ENCODE measurements around the gene PLAGL2. TPM values are rescaled to one million over a fixed set of nuclear protein-coding genes. Genes with fewer than 3 reads are reported as not detected.

The PLAGL2 gene
- total RNA-seq, 1 donor from 2014 or later = 59.3 TPM

DNA sequence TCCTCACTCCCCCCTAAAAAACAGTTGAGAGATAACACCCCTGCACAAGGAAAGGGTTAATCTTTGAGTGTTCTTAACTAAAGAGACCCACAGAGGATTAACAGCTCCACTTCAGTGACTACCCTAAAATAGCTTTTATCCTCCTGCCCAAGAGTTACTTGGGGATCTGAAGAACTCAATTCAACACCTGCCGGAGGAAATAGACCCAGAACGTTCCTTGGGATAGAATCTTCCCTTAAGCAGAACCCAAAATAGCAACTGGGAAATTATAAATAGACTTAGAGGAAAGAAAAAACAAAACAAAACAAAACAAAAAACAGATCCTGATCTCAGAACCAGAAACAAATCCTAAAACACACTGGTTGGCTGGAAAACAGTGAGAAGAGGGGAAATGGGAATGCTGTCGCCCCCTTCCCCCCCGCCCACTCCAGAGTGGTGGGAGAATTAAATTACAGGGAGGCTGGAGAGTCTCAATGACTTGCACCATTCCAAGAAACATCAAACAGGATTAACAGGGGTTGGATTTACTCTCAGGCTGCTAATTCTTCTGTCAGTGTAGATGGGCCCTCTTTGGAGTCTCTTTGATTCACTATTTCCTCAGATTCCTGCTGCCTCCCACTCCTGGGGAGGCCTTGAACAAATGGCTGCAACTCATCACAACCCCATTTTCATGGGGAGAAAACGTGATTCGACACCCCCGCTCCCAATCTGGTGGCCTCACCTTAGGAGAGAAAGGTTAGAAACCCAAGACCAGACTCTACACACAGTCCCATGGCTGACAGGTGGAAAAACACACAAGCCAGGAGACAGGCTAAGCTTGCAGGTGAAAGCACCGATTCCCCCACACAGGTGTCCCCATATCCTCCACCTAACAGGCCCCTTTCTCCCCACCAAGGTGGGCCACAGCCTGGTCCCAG, 1.4 kb downstream of the PLAGL2 start:
- Mint-ChIP-seq H3K27ac (peak overlapping the region; percentile 99), H3K4me1 (ENCODE audit: low read depth) (peaks cover 50% of the 10 kb centered on the region), H3K27me3 (no peaks in the 10 kb centered on the region), H3K9me3 (ENCODE audit: low read depth) (no peaks in the 10 kb centered on the region), H3K4me3 (ENCODE audit: low read depth) (peak overlapping the region; percentile 97), H3K36me3 (ENCODE audit: insufficient read depth) (peaks cover 8% of the 10 kb centered on the region)
- TF ChIP-seq, protein P1, sequence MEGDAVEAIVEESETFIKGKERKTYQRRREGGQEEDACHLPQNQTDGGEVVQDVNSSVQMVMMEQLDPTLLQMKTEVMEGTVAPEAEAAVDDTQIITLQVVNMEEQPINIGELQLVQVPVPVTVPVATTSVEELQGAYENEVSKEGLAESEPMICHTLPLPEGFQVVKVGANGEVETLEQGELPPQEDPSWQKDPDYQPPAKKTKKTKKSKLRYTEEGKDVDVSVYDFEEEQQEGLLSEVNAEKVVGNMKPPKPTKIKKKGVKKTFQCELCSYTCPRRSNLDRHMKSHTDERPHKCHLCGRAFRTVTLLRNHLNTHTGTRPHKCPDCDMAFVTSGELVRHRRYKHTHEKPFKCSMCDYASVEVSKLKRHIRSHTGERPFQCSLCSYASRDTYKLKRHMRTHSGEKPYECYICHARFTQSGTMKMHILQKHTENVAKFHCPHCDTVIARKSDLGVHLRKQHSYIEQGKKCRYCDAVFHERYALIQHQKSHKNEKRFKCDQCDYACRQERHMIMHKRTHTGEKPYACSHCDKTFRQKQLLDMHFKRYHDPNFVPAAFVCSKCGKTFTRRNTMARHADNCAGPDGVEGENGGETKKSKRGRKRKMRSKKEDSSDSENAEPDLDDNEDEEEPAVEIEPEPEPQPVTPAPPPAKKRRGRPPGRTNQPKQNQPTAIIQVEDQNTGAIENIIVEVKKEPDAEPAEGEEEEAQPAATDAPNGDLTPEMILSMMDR (IDR thresholded peaks at IDR 0.05; ENCODE audit: unreplicated experiment) = no peak
- DNase-seq (ENCODE audit: low spot score, unreplicated experiment) = no peak

DNA sequence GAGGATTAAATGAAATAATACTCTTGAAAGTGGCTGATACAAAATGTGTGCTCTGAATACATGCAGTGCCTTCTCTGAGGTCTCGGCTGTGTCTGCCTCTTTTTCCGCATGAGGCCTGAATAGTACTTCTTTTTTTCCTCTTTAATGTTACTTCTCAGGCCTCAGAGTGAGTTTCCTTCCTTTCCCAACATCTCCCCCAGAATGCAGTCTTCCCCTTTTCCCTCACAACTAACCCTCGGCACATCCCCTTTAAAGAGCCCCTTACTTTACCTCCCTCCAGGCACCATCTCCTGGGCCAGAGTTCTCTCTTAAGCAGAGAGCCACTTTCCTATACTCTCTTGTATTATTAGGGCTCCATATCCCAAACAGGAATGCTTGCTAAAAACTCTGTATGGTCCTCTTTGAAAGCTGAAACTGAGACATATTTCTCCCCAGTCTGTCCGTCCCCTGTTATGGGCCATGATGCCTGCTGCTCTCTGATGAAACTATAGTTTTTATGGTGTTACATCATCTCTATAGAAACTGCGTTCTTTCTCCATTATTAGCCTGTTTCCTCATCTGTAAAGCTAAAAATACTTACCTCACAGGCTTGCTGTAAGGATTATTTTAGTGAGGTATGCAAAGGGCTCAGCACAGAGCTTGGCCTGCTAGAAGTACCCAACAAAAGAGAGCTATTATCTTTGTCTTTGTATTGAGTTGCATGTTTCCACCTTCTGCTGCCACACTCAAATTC, 2.3 kb downstream of the PLAGL2 start:
- H3K9me3 Mint-ChIP-seq (ENCODE audit: low read depth) = no peaks in the 10 kb centered on the region

DNA sequence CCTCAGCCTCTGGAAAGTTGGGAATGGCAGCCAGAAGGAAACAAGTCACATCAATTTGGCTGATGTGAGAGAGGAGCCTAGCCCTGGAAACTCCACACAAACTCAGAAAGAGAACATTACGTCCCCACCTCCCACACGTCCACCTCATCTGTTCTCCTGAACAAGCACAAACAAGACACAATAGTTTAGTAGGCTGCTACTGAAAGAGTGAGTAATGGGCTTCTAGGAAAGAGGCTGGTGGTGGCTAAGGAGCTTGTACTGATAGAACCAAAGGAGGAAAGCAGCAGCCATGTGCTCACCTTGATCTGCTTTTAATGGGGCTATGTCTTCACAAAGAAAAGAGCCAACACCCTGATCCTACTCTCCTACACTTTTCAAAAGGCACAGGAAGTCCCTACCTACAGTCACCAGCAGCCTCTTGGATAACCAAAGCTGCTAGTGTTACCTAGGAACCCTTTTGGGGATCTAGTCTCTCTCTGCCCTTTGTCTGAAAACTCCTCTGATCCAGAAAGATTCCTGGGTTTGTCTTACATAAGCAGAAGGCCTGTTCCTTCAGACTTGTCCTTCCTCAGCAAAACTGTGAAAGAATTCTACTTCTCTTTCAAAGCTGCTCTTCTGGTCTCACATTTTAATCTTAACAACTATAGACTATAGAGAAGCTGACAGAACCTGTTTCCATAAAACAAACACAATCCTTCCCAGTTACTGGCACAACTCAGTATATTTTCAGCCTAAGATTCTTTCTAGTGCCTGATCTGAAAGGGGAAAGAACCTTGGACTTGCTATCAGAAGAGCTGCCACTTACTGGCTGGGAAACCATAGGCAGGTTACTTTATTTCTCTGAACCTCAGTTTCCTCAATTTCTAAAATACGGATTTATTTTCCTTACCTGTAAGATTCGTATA, 3.1 kb downstream of the PLAGL2 start:
- Mint-ChIP-seq H3K4me1 (ENCODE audit: low read depth) (peaks cover 48% of the 10 kb centered on the region), H3K9me3 (ENCODE audit: low read depth) (no peaks in the 10 kb centered on the region), H3K36me3 (ENCODE audit: insufficient read depth) (peaks cover 7% of the 10 kb centered on the region), H3K27me3 (no peaks in the 10 kb centered on the region), H3K4me3 (ENCODE audit: low read depth) (peak overlapping the region; percentile 97), H3K27ac (peak overlapping the region; percentile 99)
- TF ChIP-seq, protein P1 (IDR thresholded peaks at IDR 0.05; ENCODE audit: unreplicated experiment) = no peak
- DNase-seq (ENCODE audit: low spot score, unreplicated experiment) = no peak

More for the DNA sequence above, 2.3 kb downstream of the PLAGL2 start:
- H3K4me1 Mint-ChIP-seq (ENCODE audit: low read depth) = peaks cover 50% of the 10 kb centered on the region
- no peak for DNase-seq (ENCODE audit: low spot score, unreplicated experiment)
- peaks cover 8% of the 10 kb centered on the region for H3K36me3 Mint-ChIP-seq (ENCODE audit: insufficient read depth)
- TF ChIP-seq, protein P1 (IDR thresholded peaks at IDR 0.05; ENCODE audit: unreplicated experiment) = no peak
- H3K27me3 Mint-ChIP-seq = no peaks in the 10 kb centered on the region
- peak overlapping the region; percentile 99 for H3K27ac Mint-ChIP-seq
- peak overlapping the region; percentile 97 for H3K4me3 Mint-ChIP-seq (ENCODE audit: low read depth)

DNA sequence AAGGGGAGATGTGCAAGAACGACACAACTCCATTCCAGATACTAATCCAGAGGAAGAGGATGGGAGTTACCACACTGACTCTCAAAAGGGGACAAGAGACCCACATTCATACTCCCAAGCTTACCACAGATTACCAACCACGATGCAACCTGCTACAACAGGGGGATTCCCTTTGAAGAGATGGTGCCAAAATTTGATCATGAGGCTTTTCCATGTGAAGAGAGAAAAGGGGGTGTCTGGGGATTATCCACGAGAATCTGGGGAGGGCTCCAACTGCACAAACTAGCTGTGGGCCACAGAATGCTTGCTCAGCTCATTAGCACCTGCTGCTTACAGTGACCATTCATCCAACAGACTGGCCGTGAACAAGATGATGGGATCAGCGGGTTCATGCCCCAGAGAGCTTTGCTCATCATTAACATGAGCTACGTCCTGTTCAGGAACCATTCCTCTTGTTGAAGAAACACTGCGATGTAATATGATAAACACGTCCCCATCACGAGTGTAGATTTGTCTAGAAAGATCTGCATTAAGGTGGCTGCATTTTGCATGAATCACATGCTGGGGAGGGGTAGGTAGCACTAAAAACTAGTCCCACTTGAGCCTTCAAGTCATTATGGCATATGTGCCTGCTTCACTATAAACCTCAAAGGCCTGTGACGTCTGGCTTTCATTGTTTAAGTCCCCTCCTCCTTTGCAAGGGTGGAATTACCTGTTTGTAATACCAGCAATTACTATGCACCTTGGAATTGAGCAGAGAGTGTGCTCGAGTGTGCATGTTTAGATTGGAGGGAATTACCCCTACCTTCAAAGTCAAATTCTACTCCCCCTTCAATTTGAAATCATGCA, 4.0 kb downstream of the PLAGL2 start:
- peaks cover 43% of the 10 kb centered on the region for H3K4me1 Mint-ChIP-seq (ENCODE audit: low read depth)
- DNase-seq (ENCODE audit: low spot score, unreplicated experiment) = no peak
- peak overlapping the region; percentile 32 for H3K4me3 Mint-ChIP-seq (ENCODE audit: low read depth)
- H3K36me3 Mint-ChIP-seq (ENCODE audit: insufficient read depth) = peaks cover 11% of the 10 kb centered on the region
- no peaks in the 10 kb centered on the region for H3K9me3 Mint-ChIP-seq (ENCODE audit: low read depth)
- peak overlapping the region; percentile 99 for H3K27ac Mint-ChIP-seq
- H3K27me3 Mint-ChIP-seq = no peaks in the 10 kb centered on the region
- TF ChIP-seq, protein P1 (IDR thresholded peaks at IDR 0.05; ENCODE audit: unreplicated experiment) = no peak

Data from progenitor cell of endocrine pancreas (in vitro differentiated cells).